Glutamatergic neuron (in vitro differentiated cells): ENCODE results near the gene NPTXR. TPM values are rescaled to one million over a fixed set of nuclear protein-coding genes. Genes with fewer than 3 reads are reported as not detected.

ENCODE experiments used
- DNase-seq: peaks from one replicate; pipeline ENCODE4 v3.0.0; 2022
- H3K27ac Mint-ChIP-seq: one replicate; pipeline ENCODE4 v1.8.0; 2020; ENCODE audit warnings: mild to moderate bottlenecking, mixed read lengths, inconsistent platforms; ENCODE audit not compliant: unreplicated experiment
- H3K27me3 Mint-ChIP-seq: one replicate; pipeline ENCODE4 v1.8.0; 2020; ENCODE audit warnings: mild to moderate bottlenecking, moderate library complexity, mixed read lengths, inconsistent platforms; ENCODE audit not compliant: unreplicated experiment
- H3K36me3 Mint-ChIP-seq: one replicate; pipeline ENCODE4 v1.8.0; 2020; ENCODE audit warnings: mild to moderate bottlenecking, mixed read lengths, inconsistent platforms; ENCODE audit not compliant: unreplicated experiment
- H3K4me1 Mint-ChIP-seq: one replicate; pipeline ENCODE4 v1.8.0; 2020; ENCODE audit warnings: mild to moderate bottlenecking, low read depth, mixed read lengths, inconsistent platforms; ENCODE audit not compliant: unreplicated experiment
- H3K4me3 Mint-ChIP-seq: one replicate; pipeline ENCODE4 v1.8.0; 2020; ENCODE audit warnings: mild to moderate bottlenecking, mixed read lengths, inconsistent platforms; ENCODE audit not compliant: unreplicated experiment
- H3K9me3 Mint-ChIP-seq: one replicate; pipeline ENCODE4 v1.8.0; 2020; ENCODE audit warnings: mild to moderate bottlenecking, moderate library complexity, mixed read lengths, inconsistent platforms; ENCODE audit not compliant: unreplicated experiment
- total RNA-seq: library from RNA; stranded (reverse); fragmentation: NEBNext Ultra II Directional; extraction: Animal tissue kit (Norgen Biotek cat#: 25700); gene quantifications from one replicate; pipeline ENCODE4 v1.2.1, GENCODE V29; 2021; ENCODE audit not compliant: unreplicated experiment
- TF ChIP-seq, protein P1 (sequence below): fragments of 200-600 bp; sonication (generic); IDR thresholded peaks from one replicate; pipeline ENCODE4 v1.5.0; 2021; ENCODE audit not compliant: partially characterized antibody, unreplicated experiment

The NPTXR gene
- total RNA-seq, 1 donor from 2014 or later: 9.2 TPM

DNA sequence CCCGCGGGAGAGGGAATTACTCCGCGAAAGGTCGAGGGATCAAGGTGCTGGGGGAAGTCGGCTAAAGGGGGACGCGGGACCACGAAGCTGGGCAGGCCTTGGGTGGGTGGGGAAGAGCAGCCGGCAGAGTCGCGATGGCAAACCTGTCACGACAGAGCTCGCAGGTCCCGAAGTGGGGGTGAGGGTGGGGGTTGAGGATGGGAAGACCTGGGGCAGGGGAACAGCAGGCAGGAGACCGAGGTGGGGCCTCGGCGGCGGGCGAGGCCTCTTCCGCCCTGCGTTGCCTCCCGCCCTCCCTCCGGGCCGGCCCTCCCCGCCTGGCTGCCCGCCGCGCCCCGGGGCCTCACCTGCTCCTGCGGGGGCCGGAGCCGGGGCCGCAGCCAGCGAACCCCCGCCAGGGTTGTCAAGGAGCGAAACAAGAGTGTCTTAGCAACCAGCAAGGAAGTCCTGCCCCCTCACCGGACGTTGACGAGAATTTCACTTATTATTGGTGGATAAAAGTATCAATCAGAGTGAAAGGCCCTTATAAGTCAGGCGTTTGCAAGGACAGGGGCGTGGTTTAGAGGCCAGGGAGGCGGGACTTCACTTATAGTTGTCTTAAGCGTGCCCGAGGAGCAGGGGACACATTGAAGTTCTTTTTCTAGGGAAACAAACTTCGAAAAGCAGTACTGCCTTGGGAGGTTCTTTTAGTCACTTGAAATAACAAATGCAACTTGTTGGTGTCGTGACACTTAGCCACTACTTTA is 49.9 kb downstream of the NPTXR start, which contains the start of gene DNAL4:
Gene DNAL4, minus strand, starts transcription at position 423 of the 746 bp plus-strand sequence. CDS start 11,412 bp downstream, outside the sequence.
- Mint-ChIP-seq H3K27ac (peak within 1 kb of the TSS; percentile 67), H3K4me3 (peak within 1 kb of the TSS; percentile 93), H3K4me1 (no peaks in the 10 kb centered on the region), H3K27me3 (peaks cover 8% of the 10 kb centered on the region), H3K9me3 (peaks cover 2% of the 10 kb centered on the region), H3K36me3 (peaks cover 6% of the 10 kb centered on the region)
- TF ChIP-seq, protein P1, sequence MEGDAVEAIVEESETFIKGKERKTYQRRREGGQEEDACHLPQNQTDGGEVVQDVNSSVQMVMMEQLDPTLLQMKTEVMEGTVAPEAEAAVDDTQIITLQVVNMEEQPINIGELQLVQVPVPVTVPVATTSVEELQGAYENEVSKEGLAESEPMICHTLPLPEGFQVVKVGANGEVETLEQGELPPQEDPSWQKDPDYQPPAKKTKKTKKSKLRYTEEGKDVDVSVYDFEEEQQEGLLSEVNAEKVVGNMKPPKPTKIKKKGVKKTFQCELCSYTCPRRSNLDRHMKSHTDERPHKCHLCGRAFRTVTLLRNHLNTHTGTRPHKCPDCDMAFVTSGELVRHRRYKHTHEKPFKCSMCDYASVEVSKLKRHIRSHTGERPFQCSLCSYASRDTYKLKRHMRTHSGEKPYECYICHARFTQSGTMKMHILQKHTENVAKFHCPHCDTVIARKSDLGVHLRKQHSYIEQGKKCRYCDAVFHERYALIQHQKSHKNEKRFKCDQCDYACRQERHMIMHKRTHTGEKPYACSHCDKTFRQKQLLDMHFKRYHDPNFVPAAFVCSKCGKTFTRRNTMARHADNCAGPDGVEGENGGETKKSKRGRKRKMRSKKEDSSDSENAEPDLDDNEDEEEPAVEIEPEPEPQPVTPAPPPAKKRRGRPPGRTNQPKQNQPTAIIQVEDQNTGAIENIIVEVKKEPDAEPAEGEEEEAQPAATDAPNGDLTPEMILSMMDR: no peak
- peak; percentile 88 for DNase-seq

DNA sequence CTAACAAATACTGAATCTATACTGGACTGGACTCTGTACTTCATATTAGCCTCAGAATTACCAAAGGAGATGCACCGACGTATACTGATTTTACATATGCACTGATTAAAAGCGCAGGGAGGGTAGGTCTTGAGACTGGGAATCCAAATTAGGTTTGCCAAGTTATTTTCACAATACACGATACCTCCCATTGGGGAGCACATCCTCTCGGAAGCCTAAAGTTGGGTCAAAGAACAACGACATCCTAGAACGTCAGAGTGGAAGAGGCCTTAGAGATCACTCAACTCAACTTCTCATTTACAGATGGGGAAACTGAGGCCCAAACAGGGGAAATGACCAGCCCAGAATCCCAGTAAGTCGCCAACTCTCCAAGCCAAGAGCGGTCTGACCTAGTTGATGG is 50.5 kb downstream of the NPTXR start:
- H3K27ac Mint-ChIP-seq: peak overlapping the region; percentile 67
- TF ChIP-seq, protein P1: no peak
- H3K4me3 Mint-ChIP-seq: peak overlapping the region; percentile 93
- no peak for DNase-seq
- peaks cover under 1% of the 10 kb centered on the region for H3K36me3 Mint-ChIP-seq
- H3K27me3 Mint-ChIP-seq: peaks cover 7% of the 10 kb centered on the region
- peaks cover 2% of the 10 kb centered on the region for H3K9me3 Mint-ChIP-seq
- peaks cover 5% of the 10 kb centered on the region for H3K4me1 Mint-ChIP-seq

DNA sequence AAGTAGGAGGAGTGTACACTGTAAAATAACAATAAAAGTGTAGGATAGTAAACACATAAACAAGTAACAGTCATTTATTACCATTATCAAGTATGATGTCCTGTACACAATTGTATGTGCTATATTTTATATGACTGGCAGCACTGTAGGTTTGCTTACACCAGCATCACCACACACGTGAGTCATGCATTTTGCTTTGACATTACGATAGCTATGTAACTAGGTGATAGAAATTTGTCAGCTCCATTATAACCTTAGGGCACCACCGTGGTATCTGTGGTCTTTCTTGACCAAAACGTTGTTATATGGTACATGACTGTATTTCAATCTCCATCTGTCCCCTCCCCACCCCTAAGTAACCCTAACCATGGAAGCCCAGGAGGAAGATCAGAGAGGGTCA is 51.0 kb downstream of the NPTXR start:
- no peak for DNase-seq
- H3K4me3 Mint-ChIP-seq: peak overlapping the region; percentile 93
- peaks cover 5% of the 10 kb centered on the region for H3K27me3 Mint-ChIP-seq
- TF ChIP-seq, protein P1: no peak
- H3K4me1 Mint-ChIP-seq: peaks cover 6% of the 10 kb centered on the region
- no peaks in the 10 kb centered on the region for H3K36me3 Mint-ChIP-seq
- H3K9me3 Mint-ChIP-seq: peaks cover 2% of the 10 kb centered on the region
- H3K27ac Mint-ChIP-seq: no peak overlapping the region

DNA sequence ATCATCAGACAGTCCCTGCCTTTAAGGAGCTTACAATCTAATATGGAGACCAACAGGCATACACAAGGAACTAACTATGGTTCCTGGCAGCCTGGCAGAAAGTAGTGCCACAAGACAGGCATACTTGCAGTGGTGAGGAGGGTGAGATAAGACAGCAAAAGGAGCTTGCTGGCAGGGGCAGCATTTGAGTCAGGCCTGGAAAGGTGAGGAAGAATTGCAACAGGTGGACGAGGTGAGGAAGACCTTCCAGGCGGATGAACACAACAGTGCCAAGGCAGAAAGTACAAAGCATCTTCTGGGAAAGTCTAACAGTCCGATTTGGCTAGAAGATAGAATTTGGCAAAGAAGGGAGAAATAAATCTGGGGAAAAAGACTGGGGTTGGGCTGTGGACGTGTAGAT is 54.2 kb downstream of the NPTXR start:
- TF ChIP-seq, protein P1: no peak
- DNase-seq: no peak
- no peak overlapping the region for H3K27ac Mint-ChIP-seq
- H3K4me1 Mint-ChIP-seq: peaks cover 6% of the 10 kb centered on the region
- no peaks in the 10 kb centered on the region for H3K9me3 Mint-ChIP-seq
- H3K36me3 Mint-ChIP-seq: no peaks in the 10 kb centered on the region
- no peak overlapping the region for H3K4me3 Mint-ChIP-seq
- H3K27me3 Mint-ChIP-seq: no peaks in the 10 kb centered on the region

DNA sequence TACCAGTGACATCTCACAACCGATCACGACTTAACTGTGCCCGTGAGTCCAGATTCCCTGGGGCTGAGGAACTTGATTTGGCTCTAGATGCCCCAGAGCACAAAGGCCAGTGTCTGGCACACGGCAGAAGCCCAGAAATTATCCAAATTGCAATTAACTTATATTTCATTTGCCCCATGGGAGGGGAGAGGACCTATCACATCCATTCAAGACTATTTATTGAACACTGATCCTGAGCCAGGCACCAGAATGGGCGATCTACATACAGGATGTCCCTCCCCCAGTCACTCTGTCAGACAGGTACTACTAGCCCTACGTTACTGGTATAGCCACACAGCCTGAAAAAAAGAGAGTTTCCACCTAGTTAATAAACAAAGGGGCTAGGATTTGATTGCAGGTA is 55.0 kb downstream of the NPTXR start:
- DNase-seq: no peak
- TF ChIP-seq, protein P1: no peak
- peak overlapping the region; percentile 52 for H3K27ac Mint-ChIP-seq
- no peak overlapping the region for H3K4me3 Mint-ChIP-seq
- H3K36me3 Mint-ChIP-seq: no peaks in the 10 kb centered on the region
- H3K4me1 Mint-ChIP-seq: peaks cover 8% of the 10 kb centered on the region
- H3K27me3 Mint-ChIP-seq: peaks cover 2% of the 10 kb centered on the region
- peaks cover 1% of the 10 kb centered on the region for H3K9me3 Mint-ChIP-seq
